ENCODE data around the gene SOD1.

SOD1 gene

GRCh38 chr21:31675960-31676359 is 16.5 kb downstream of the SOD1 start:
- TF ChIP-seq JUND (IDR thresholded peaks at IDR 0.05; ENCODE audit: low read depth): no peak
- in situ Hi-C loops (cut with HindIII; ENCODE audit: low pct_unique_long_range_greater_than_20kb, low sequenced_read_pairs): no loop called here
- no peak for DNase-seq (ENCODE audit: low read depth in 1 of 2, low spot score in 1 of 2)

- in situ Hi-C loops (cut with HindIII; ENCODE audit: low pct_unique_long_range_greater_than_20kb, low sequenced_read_pairs): no loop called here
- DNase-seq (ENCODE audit: low read depth in 1 of 2, low spot score in 1 of 2): no peak
- TF ChIP-seq JUND (IDR thresholded peaks at IDR 0.05; ENCODE audit: low read depth): no peak
Measured at GRCh38 chr21:31677047-31677446, 17.6 kb downstream of the SOD1 start.

DNA sequence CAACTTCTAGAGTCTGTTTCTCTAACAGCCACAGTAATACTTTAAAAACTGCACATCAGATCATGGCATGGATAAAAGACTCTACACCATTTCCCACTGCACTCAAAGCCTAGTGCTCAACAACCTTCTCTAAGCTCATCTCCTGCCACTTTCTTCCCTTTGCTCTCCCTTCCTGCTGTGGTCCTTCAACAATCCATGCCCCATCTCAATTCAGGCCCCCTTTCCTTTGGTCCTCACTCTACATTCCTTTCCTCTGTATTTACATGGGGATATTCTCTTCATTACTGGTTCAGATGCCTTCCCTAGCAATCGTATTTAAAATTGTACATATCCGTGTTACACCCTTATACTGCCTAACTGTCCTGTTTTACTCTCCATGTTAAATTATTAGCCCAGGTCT is 19.0 kb downstream of the SOD1 start:
- no peak for TF ChIP-seq JUND (IDR thresholded peaks at IDR 0.05; ENCODE audit: low read depth)
- DNase-seq (ENCODE audit: low read depth in 1 of 2, low spot score in 1 of 2): no peak
- in situ Hi-C loops (cut with HindIII; ENCODE audit: low pct_unique_long_range_greater_than_20kb, low sequenced_read_pairs): no loop called here

DNA sequence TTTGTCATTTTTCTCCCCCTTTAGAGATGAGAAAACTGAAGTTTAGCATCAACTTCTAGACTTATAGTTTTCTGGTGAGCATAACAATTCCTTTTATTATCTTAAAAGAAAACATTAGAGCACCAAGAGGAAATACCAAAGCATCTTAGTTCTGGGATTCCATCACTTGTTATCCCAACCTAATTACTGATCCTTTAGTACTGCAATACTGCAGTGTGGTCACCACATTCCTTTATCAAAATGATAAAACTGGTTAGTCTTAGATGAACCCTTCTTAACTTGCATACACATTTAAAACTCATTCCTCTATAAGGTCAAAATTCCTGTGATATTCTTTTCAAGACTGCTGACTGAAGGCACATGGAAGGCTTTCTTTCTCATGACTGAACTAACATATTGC is 23.1 kb downstream of the SOD1 start:
- in situ Hi-C loops (cut with HindIII; ENCODE audit: low pct_unique_long_range_greater_than_20kb, low sequenced_read_pairs): no loop called here
- no peak for DNase-seq (ENCODE audit: low read depth in 1 of 2, low spot score in 1 of 2)
- TF ChIP-seq JUND (IDR thresholded peaks at IDR 0.05; ENCODE audit: low read depth): no peak

- peak in 1 of 2 experiments; percentile 18 for DNase-seq (ENCODE audit: low read depth in 1 of 2, low spot score in 1 of 2)
- no peak for TF ChIP-seq JUND (IDR thresholded peaks at IDR 0.05; ENCODE audit: low read depth)
- in situ Hi-C loops (cut with HindIII; ENCODE audit: low pct_unique_long_range_greater_than_20kb, low sequenced_read_pairs): no loop called here
Measured at GRCh38 chr21:31683029-31683428, 23.5 kb downstream of the SOD1 start.

DNA sequence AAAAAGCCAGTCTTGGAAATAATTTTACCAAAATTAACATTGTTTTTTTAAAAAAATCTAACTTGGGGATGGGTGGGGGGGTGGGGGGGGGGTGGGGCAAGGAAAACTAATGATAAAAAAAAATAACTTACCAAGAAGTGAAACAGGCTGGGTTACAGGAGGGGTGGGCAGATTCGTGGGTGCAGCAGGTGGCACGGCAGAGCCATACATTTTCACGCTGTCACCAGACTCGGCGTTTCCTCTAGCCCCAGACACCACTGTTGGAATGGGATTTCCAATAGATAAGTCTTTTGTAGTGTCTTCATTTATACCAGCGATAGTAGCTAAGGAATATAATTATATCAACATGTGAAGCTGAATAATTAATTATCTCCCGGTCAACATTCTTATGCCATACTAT is 25.4 kb downstream of the SOD1 start:
- DNase-seq (ENCODE audit: low read depth in 1 of 2, low spot score in 1 of 2): no peak
- no peak for TF ChIP-seq JUND (IDR thresholded peaks at IDR 0.05; ENCODE audit: low read depth)
- in situ Hi-C loops (cut with HindIII; ENCODE audit: low pct_unique_long_range_greater_than_20kb, low sequenced_read_pairs): no loop called here

- in situ Hi-C loops (cut with HindIII; ENCODE audit: low pct_unique_long_range_greater_than_20kb, low sequenced_read_pairs): no loop called here
- TF ChIP-seq JUND (IDR thresholded peaks at IDR 0.05; ENCODE audit: low read depth): no peak
- no peak for DNase-seq (ENCODE audit: low read depth in 1 of 2, low spot score in 1 of 2)
Measured at GRCh38 chr21:31686272-31686915, 26.9 kb downstream of the SOD1 start.

DNA sequence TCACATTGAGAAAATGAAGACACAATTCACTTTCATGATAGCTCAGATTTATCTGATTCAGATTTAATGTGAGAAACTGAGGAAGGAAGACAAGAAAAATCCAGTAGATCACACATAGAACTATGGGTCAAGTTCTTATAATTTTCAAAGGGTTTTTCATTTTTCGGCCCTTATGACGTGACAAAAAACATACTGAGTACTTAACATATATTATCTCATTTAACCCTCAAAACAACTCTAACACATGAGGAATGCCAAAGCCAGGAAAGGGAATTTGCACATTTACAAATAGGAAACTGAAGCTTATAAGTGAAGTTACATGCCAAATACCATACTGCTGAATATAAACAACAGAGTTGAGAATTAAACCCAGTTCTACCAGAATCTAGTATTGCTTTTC is 27.6 kb downstream of the SOD1 start:
- TF ChIP-seq JUND (IDR thresholded peaks at IDR 0.05; ENCODE audit: low read depth): no peak
- DNase-seq (ENCODE audit: low read depth in 1 of 2, low spot score in 1 of 2): no peak
- in situ Hi-C loops (cut with HindIII; ENCODE audit: low pct_unique_long_range_greater_than_20kb, low sequenced_read_pairs): no loop called here

DNA sequence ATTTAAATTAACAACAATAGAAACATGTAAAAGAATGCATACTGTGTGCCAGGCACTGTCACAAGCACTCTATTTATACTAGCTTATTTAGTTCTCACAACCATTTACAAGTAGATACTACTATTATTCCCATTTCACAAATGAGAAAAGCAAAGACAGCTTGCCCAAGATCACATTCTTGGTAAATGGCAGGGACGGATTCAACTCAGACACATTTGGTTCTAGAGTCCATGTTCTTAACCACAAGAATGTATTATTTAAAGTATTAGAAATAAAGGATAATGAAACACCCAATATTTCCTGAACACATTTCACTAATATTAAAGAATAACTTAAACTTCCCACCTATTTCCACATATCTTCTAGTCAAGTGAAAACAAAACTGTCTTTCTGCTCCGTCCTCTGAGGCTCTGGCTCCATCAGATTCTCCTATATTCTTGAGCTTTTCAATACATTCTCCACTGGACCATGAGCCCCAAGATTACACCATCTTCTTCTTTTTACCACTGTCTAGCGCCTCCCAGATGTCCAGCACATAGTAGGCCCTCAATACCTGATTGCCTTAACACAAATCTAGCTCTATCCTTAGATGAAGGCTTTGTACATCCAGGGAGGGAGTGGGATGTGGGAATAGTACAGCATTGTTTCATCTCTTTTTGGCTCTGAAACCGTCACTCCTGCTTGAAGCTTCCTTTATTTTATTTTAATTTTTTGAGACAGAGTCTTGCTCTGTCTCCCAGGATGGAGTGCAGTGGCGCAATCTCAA is 29.3 kb downstream of the SOD1 start:
- no peak for TF ChIP-seq JUND (IDR thresholded peaks at IDR 0.05; ENCODE audit: low read depth)
- in situ Hi-C loops (cut with HindIII; ENCODE audit: low pct_unique_long_range_greater_than_20kb, low sequenced_read_pairs): no loop called here
- DNase-seq (ENCODE audit: low read depth in 1 of 2, low spot score in 1 of 2): no peak

- no peak for TF ChIP-seq JUND (IDR thresholded peaks at IDR 0.05; ENCODE audit: low read depth)
- in situ Hi-C loops (cut with HindIII; ENCODE audit: low pct_unique_long_range_greater_than_20kb, low sequenced_read_pairs): no loop called here
Measured at GRCh38 chr21:31693222-31693621, 33.7 kb downstream of the SOD1 start.

GRCh38 chr21:31696424-31696823 is 36.9 kb downstream of the SOD1 start:
- DNase-seq (ENCODE audit: low read depth in 1 of 2, low spot score in 1 of 2): no peak
- TF ChIP-seq JUND (IDR thresholded peaks at IDR 0.05; ENCODE audit: low read depth): no peak
- in situ Hi-C loops (cut with HindIII; ENCODE audit: low pct_unique_long_range_greater_than_20kb, low sequenced_read_pairs): no loop called here

More at GRCh38 chr21:31693222-31693621, 33.7 kb downstream of the SOD1 start:
- no peak for DNase-seq (ENCODE audit: low read depth in 1 of 2, low spot score in 1 of 2)

DNA sequence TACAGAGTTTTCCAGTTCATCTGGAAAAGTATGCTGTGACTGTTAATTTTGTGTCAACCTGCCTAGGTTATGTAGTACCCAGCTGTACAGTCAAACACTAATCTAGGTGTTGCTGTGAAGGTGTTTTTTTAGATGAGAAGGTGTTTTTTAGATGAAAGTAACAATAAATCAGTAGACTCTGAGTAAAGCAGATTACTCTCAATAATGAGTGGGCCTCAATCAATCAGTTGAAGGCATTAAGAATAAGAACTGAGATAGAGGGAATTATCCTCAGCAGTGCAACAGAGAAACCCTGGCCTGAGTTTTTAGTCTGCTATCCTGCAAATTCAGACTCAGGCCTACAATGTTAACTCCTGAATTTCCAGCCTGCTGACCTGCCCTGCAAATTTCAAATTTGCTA is 39.0 kb downstream of the SOD1 start:
- no peak for DNase-seq (ENCODE audit: low read depth in 1 of 2, low spot score in 1 of 2)
- no peak for TF ChIP-seq JUND (IDR thresholded peaks at IDR 0.05; ENCODE audit: low read depth)
- in situ Hi-C loops (cut with HindIII; ENCODE audit: low pct_unique_long_range_greater_than_20kb, low sequenced_read_pairs): no loop called here

GRCh38 chr21:31700040-31700439 is 40.5 kb downstream of the SOD1 start:
- DNase-seq (ENCODE audit: low read depth in 1 of 2, low spot score in 1 of 2): no peak
- in situ Hi-C loops (cut with HindIII; ENCODE audit: low pct_unique_long_range_greater_than_20kb, low sequenced_read_pairs): no loop called here
- no peak for TF ChIP-seq JUND (IDR thresholded peaks at IDR 0.05; ENCODE audit: low read depth)
